Esophagus mucosa (tissue), 1 donor: Measurements from ENCODE around the gene MAP10. TPM values are rescaled to one million over a fixed set of nuclear protein-coding genes. Genes with fewer than 3 reads are reported as not detected.

Experiments used
- total RNA-seq: library from RNA; stranded (reverse); gene quantifications from one replicate; pipeline ENCODE4 v1.2.4, GENCODE V29; 2023
- donor health status: DM: yes; HTN: yes; CAD: no.

The MAP10 gene
- total RNA-seq, 1 donor from 2014 or later = 0.72 TPM

Other genes with a start within 250 kb of the MAP10 start
- 36.9 TPM for gene SIPA1L2, start 175.3 kb upstream of the MAP10 start, total RNA-seq
- gene NTPCR, start 145.2 kb downstream of the MAP10 start, total RNA-seq = 44.0 TPM